ENCODE data around the gene PRDM16. TPM values are rescaled to one million over a fixed set of nuclear protein-coding genes. Genes with fewer than 3 reads are reported as not detected.
A peak's percentile ranks its signal among the peaks of the same experiment; 100 is the strongest.

The PRDM16 gene
- total RNA-seq, 1 donor from 2014 or later: 0.43 TPM

- Histone ChIP-seq H4K20me1 (ENCODE audit: insufficient read depth, low read length) (peaks cover 14% of the 10 kb centered on the region), H3K27me3 (ENCODE audit: insufficient read depth, low read length) (peaks cover 3% of the 10 kb centered on the region), H3K4me3 (ENCODE audit: insufficient read depth, low read depth, low read length) (no peak overlapping the region), H3K9me3 (ENCODE audit: insufficient read depth, low read depth, low read length) (no peaks in the 10 kb centered on the region), H3K79me2 (ENCODE audit: insufficient read depth, low read length) (no peaks in the 10 kb centered on the region), H3K9ac (ENCODE audit: low read length) (no peak overlapping the region), H3K27ac (ENCODE audit: low read depth, low read length) (no peak overlapping the region), H3K36me3 (ENCODE audit: insufficient read depth, low read length) (no peaks in the 10 kb centered on the region), H2AFZ (ENCODE audit: low read depth, low read length) (no peak overlapping the region), H3K4me1 (ENCODE audit: insufficient read depth, low read length) (peaks cover 15% of the 10 kb centered on the region), H3K4me2 (ENCODE audit: low read length) (no peak overlapping the region)
- Mint-ChIP-seq H3K4me3 (ENCODE audit: unreplicated experiment) (no peak overlapping the region), H3K27me3 (ENCODE audit: low read depth, unreplicated experiment) (peaks cover 10% of the 10 kb centered on the region), H3K36me3 (ENCODE audit: low read depth, unreplicated experiment) (no peaks in the 10 kb centered on the region), H3K4me1 (ENCODE audit: low read depth, unreplicated experiment) (peaks cover 11% of the 10 kb centered on the region), H3K9me3 (ENCODE audit: unreplicated experiment) (peaks cover 2% of the 10 kb centered on the region), H3K27ac (ENCODE audit: unreplicated experiment) (peak overlapping the region; percentile 26)
- DNase-seq (ENCODE audit: low read depth): no peak
- TF ChIP-seq CTCF (IDR thresholded peaks at IDR 0.05; ENCODE audit: insufficient read depth, low read depth, low read length) (no peak), EZH2 (IDR thresholded peaks at IDR 0.05; ENCODE audit: insufficient read depth, low read length) (no peak)
- FAIRE-seq: no peak
Measured at GRCh38 chr1:3322450-3323020, 253.5 kb downstream of the PRDM16 start.

GRCh38 chr1:3323021-3323795, 254.2 kb downstream of the PRDM16 start:
- H3K27ac Mint-ChIP-seq (ENCODE audit: unreplicated experiment): peak overlapping the region; percentile 26
- peaks cover 14% of the 10 kb centered on the region for H4K20me1 ChIP-seq (ENCODE audit: insufficient read depth, low read length)

More at GRCh38 chr1:3323021-3323795, 254.2 kb downstream of the PRDM16 start:
- H3K36me3 Mint-ChIP-seq (ENCODE audit: low read depth, unreplicated experiment): no peaks in the 10 kb centered on the region
- no peak overlapping the region for H3K27ac ChIP-seq (ENCODE audit: low read depth, low read length)
- FAIRE-seq (no peak), DNase-seq (ENCODE audit: low read depth) (no peak)
- peaks cover 12% of the 10 kb centered on the region for H3K27me3 Mint-ChIP-seq (ENCODE audit: low read depth, unreplicated experiment)
- H2AFZ ChIP-seq (ENCODE audit: low read depth, low read length): no peak overlapping the region
- peaks cover 11% of the 10 kb centered on the region for H3K4me1 Mint-ChIP-seq (ENCODE audit: low read depth, unreplicated experiment)
- H3K9ac ChIP-seq (ENCODE audit: low read length): no peak overlapping the region
- H3K9me3 Mint-ChIP-seq (ENCODE audit: unreplicated experiment): peaks cover 2% of the 10 kb centered on the region
- H3K9me3 ChIP-seq (ENCODE audit: insufficient read depth, low read depth, low read length): no peaks in the 10 kb centered on the region
- TF ChIP-seq CTCF (IDR thresholded peaks at IDR 0.05; ENCODE audit: insufficient read depth, low read depth, low read length): no peak
- TF ChIP-seq EZH2 (IDR thresholded peaks at IDR 0.05; ENCODE audit: insufficient read depth, low read length): no peak
- peaks cover 3% of the 10 kb centered on the region for H3K27me3 ChIP-seq (ENCODE audit: insufficient read depth, low read length)
- no peaks in the 10 kb centered on the region for H3K79me2 ChIP-seq (ENCODE audit: insufficient read depth, low read length)
- H3K36me3 ChIP-seq (ENCODE audit: insufficient read depth, low read length): no peaks in the 10 kb centered on the region
- H3K4me1 ChIP-seq (ENCODE audit: insufficient read depth, low read length): peaks cover 15% of the 10 kb centered on the region
- no peak overlapping the region for H3K4me2 ChIP-seq (ENCODE audit: low read length)
- no peak overlapping the region for H3K4me3 Mint-ChIP-seq (ENCODE audit: unreplicated experiment)
- no peak overlapping the region for H3K4me3 ChIP-seq (ENCODE audit: insufficient read depth, low read depth, low read length)

Measured in astrocyte (in vitro differentiated cells and primary cell).